Stimulated activated CD4-positive, alpha-beta T cell treated with anti-CD3 and anti-CD28 coated beads, Interleukin-12 subunit alpha, Interleukin-12 subunit beta, amount 100 ng/mL, for 4 hours (primary cell): ENCODE measurements around the gene ANKMY1.
"Not testable (repeated sequence)": the region's sequence is repeated elsewhere in the genome, so short reads cannot be mapped to it uniquely, and the experiment has no call there.

Experiments used
- DNase-seq: peaks from one replicate; pipeline ENCODE4 v3.0.0-alpha.2; 2020

ANKMY1 gene

DNA sequence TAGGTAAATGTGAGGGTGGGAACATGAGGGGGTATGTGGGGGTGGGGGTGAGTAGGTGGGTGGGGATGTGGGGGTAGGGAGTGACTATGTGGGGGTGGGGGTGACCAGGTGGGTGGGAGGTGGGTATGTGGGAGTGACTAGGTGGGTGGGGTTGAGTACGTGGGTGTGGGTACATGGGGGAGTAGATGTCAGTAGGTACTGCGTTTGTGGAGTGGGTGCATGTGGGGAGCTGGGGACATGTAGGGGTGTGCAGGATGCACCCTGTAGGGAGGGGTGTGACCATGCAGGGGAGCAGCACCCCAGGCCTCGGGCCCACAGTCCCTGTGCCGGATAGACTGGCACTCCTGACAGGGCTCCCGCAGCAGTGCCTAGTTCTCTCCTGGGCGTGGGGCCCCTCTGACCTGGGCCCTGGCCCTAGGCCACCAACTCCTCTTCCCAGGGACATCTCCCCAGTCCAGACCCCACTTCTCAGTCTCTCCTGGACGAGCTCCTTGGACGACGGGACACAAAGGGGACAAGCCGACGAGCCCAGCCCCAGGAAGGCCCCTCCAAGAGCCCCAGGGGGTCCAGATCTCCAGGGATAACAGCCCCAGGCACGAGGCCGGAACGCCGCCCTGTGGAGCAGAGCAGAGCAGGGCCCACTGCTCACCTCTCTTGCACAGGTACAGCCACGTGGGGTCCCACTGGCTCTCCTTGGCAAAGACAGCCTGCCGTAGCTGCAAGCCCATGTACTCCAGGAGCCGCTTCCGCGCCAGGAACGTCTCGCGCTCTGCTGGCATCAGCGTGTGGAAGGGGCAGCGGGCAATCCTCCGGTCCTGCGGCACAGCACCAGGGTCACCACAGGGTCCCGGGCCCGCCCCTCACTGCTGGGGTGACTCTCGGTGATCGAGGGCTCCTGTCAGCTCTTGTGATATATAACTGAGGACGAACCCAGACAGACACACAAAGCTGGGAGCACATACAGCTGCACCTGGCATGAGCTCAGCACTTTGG, 58.2 kb downstream of the ANKMY1 start:
- DNase-seq, result no peak

- DNase-seq, result no peak
Observed at GRCh38 chr2:240498958-240499260, 58.9 kb downstream of the ANKMY1 start.

DNA sequence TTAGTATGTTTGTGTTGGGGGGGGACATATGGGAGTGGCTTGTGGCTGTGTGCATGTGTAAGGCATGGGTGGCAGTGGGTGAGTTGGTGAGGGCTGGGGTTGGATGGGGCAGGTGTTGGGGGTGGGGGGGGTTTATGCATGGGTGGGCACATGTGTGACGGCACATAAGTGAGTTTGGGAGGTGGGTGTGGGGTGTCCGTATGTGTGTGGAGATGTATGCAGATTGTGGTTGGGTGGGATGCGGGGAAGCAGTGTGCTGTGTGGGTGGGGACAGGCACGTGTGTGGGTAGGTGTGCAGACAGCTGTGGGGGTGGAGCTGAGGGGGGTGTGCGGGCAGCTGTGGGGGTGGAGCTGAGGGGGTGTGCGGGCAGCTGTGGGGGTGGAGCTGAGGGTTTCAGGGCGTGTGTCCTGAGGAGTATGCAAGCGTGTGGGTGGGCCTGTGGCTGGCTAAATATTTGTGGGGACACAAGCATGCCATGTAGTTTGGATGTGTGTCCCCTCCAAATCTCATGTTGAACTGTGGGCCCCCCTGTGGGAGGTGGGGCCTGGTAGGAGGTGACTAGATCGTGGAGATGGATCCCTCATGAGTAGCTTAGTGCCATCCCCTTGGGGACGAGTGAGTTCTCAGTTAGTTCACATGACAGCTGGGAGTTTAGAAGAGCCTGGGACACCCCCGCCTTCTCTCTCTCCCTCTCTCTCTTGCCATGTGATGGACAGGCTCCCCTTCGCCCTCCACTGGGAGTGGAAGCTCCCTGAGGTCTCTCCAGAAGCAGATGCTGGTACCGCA, 59.4 kb downstream of the ANKMY1 start:
- DNase-seq, result no peak

DNA sequence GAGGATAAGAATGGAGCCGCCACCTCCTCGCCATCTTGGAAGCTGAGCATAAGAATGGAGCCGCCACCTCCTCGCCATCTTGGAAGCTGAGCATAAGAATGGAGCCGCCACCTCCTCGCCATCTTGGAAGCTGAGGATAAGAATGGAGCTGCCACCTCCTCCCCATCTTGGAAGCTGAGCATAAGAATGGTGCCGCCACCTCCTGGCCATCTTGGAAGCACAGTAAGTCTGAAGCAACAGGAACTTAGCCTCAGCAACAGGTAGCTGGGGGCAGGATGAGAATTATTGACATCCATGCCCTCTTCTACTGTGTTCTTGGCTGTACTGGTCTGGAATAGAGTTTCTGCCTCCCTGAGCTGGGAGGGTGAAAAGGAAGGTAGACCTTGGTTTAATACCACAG, 60.7 kb downstream of the ANKMY1 start:
- DNase-seq, result not testable (repeated sequence)

- DNase-seq, result not testable (repeated sequence)
Observed at GRCh38 chr2:240494942-240495341, 62.8 kb downstream of the ANKMY1 start.

- no peak for DNase-seq
Observed at GRCh38 chr2:240494194-240494793, 63.5 kb downstream of the ANKMY1 start.

DNA sequence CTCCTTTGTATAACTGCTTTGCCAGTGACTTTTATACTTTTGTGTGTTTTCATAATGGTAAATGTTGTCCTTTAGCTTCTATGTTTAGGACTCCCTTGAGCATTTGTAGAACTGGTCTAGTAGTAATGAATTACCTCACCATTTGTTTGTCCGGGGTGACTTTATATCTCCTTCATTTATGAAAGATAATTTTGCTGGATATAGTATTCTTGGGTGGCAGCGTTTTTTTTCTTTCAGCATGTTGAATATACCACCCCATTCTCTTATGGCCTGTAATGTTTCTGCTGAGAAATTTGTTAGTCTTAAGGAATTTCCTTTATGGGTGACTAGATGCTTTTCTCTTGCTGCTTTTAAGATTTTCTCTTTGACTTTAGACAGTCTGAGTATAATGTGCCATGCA, 66.3 kb downstream of the ANKMY1 start:
- no peak for DNase-seq

DNA sequence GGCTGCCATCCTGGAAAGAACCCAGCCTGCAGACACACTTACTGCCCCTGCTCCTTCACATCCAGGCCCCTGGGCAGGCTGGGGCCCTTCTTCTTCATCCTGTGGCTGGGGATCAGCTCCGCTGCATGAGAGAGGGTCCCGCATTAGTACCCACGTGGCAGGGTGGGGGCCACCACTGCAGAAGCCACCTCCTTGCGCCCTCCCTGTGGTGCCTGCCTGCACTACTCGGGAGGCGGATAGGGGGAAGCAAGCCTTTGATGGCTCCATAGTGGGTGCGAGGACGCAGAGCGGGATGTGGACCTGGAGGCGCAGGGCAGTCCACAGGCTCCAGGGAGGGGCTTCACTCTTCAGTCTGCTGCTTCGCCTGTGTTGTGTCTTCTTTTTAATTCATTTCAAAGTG, 75.6 kb downstream of the ANKMY1 start:
- DNase-seq, result no peak

DNA sequence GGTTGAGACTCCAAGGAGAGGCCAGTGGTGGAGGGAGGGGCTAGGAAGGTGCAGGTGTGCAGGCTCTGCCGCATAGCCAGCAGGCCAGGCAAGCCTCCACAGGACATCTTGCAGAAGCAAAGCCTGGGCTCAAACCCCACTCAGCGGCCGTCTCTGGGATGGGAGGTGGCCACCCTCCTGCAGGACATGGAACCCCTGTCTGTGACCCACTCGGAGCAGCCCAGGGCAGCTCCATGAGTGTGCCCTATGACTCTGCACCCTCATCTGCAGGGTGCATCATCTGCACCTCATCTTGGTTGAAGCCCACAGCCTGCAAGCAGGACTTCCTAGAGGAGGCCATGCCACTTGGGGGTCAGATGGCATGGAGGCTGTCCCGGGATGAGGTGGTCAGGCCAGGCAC, 76.1 kb downstream of the ANKMY1 start:
- no peak for DNase-seq

DNA sequence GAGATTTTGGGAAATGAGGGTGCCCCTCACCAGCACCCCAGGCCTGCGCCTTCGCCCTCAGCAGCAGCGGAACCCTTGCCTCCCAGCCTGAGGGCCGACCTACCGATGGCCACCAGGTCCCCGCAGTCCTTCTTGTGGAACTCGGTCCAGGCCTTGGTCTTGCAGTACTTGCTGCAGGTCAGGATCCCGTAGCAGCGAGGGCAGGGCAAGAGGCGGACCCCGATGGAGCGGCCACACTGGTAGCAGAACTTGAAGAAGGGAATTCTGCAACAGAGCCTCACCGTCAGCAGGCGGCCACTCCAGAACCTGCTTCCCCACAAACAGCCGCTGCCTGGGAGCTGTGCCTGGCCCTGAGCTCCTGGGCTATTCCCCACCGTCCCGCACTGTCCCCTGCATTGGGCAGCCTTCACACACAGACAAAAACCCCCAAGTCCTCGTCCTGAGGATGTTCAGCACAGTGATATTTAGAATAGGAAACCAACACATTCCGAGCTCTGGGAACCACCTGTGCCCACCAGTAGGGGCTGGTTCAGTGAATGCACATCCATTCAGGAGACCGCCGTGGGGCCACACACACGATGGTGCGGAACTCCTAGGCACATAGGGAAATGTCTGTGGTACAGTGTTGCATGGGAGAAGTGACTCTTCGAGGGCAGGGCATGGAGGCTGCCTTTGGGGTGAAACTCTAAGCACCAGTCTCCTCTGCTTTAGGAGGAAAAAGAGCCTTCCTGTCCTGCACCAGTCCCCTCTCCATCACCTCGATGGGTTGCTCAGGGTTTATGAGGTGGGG, 76.8 kb downstream of the ANKMY1 start:
- no peak for DNase-seq

DNA sequence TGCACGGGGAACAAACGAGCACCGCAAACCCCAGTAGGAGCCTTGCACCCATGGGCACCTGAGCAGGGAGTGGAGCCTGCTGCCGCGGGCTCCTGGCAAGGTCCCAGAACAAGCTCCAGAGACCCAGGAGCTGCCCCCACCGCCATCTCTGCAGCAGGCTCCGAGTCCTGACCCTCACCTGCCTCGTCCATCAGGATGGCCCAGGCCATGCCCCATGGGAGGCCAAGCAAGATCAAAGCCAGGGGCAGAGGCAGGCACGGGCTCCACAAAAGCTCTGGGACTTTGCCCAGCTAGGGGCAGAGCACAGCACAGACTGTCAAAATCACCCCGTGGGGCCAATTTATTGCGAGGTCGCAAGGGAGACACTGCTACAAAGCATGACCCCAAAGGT, 78.7 kb downstream of the ANKMY1 start:
- no peak for DNase-seq

- DNase-seq, result no peak
Observed at GRCh38 chr2:240478346-240479110, 79.3 kb downstream of the ANKMY1 start.

- no peak for DNase-seq
Observed at GRCh38 chr2:240477916-240478315, 79.9 kb downstream of the ANKMY1 start.

DNA sequence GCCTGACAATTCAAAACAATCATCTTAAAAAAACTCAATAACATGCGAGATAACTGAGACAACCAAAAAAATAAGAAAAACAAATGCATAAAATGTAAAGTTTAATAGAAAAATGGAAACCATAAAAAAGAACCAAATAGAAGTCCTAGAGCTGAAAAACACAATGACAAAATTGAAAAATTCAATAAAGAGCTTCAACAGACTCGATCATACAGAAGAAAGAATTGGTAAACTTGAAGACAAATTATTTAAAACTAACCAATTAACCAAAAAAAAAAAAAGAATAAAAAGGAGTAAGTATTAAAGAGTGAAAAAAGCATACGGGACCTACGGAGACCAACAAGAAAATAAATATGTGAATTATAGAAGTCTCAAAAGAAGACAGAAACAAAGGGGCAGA, 84.6 kb downstream of the ANKMY1 start:
- no peak for DNase-seq

DNA sequence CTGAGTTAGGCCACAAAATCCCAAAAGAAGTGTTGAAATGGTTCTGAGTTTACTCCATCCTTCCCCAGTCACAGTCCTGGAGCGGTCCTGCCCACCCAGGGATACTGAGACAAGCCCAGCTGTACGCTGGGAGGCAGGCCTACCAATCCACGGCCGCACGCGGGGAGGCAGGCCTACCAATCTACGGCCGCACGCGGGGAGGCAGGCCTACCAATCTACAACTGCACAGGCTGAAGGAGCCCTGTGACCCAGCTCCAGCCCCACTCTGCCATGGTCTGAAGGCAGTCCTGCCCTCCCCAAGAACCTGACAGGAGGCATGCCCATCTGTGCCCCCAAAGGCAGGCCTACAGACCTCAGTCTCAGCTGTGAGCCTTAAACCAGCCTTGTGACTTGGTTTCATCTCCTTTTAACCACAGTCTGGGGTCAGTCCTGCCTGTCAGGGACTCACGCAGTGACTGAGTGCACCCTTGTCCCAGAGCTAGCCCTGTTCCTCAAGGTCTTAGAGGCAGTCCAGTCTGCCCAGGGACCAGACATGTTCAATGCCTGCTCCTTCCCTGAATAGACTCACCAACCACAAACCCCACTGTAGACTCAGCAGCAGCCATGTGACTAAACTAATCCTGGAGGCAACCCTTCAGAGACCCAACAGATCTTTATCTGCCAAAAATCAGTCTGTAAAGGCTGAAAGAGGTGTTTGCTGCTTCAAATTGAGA, 85.6 kb downstream of the ANKMY1 start:
- no peak for DNase-seq

- DNase-seq, result no peak
Observed at GRCh38 chr2:240469740-240470139, 88.0 kb downstream of the ANKMY1 start.

GRCh38 chr2:240469239-240469636, 88.5 kb downstream of the ANKMY1 start:
- no peak for DNase-seq

- no peak for DNase-seq
Observed at GRCh38 chr2:240468303-240469238, 89.2 kb downstream of the ANKMY1 start.

DNA sequence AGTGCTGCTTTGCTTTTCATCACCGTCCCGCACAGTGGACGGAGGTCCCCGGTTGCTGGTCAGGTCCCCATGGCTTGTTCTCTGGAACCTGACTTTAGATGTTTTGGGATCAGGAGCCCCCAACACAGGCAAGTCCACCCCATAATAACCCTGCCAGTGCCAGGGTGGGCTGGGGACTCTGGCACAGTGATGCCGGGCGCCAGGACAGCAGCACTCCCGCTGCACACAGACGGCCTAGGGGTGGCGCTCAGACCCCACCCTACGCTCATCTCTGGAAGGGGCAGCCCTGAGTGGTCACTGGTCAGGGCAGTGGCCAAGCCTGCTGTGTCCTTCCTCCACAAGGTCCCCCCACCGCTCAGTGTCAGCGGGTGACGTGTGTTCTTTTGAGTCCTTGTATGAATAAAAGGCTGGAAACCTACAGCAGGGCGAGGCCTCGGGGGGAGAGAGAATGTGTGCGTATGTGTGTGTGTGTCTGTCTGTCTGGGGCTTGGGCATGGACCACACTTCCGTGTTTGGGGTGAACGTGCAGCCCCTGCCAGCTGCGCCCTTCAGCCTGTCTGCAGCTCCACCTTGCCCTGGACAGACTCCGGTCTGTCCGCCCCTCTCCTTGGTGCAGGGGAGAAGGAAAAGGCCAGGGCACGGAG, 90.0 kb downstream of the ANKMY1 start:
- no peak for DNase-seq

DNA sequence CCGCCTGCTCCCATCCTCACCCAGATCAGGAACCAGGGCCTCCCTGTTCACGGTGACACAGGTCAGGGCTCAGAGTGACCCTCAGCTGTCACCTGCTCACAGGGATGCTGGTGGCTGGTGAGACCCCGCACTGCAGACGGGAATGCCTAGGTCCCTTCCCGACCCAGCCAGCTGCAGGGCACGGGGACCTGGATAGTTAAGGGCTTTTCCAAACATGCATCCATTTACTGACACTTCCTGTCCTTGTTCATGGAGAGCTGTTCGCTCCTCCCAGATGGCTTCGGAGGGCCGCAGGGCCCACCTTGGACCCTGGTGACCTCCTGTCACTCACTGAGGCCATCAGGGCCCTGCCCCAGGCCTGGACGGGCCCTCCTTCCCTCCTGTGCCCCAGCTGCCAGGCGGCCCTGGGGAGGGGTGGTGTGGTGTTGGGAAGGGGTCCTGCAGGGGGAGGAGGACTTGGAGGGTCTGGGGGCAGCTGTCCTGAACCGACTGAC, 90.6 kb downstream of the ANKMY1 start:
- no peak for DNase-seq
